HG03135 (cell line): ENCODE measurements around the gene IGSF21.

Experiments
- ATAC-seq: cut with Tn5 transposase; IDR thresholded peaks from one replicate; pipeline ENCODE4 v1.9.1; 2021; ENCODE audit warnings: mild to moderate bottlenecking, moderate library complexity; ENCODE audit not compliant: unreplicated experiment

IGSF21 gene

DNA sequence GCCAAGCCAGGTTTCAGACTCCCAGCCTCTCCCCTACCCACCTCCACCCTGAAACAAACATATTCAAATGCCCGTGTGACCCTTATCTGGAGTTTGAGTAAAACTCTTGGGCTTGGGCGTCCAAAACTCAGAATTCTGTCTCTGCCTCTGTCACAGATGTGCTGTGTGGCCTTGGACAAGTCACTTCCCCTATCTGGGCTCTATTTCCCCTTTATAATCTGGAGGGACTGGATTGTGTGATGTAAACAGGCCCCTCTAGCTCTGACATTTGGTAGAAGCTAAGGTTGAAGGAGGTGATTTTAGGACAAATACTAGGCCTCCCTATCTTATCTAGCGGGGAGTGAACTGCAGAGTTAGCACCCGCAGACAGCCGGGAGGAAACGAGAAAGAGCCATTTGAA, 67.5 kb downstream of the IGSF21 start:
- no peak for ATAC-seq

DNA sequence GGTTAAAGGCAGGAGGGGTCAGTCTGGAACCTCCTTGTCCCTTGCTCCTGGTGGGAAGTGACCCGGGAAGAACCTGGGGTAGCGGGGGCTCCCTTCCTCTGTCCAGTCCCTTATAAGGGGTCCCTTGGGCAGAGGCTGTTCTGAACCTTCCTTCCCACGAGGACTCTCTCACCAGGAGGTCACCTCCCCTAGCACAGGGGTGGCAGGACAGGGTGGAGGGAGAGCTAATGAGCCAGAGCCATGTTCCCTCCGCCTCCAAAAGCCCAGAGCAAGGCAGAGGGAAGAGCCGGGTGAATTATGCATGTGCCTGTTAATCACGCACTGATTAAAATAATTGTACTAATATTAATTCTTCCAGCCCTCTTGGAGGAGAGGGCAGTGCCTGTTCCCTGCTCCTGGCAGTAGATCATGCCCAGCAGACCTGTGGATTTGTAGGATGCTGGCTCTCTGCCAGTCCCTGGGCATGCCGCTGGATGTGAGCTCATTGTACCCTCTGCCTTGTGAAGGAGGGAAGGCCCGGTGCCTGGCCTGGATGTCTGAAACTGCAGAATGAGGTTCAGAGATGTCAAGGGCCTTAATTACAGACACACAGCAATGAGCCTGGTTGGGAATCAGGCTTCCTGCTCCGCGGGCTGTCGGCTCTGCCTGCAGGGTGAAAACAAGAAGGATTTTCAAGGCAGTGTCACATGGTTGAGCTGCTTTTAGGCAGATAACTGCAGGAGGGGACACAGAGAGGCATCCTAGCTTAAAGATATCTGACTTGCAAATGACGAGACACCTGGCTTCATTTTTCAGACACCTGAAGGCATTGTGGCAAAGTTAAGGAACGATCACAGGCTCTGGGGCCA, 68.2 kb downstream of the IGSF21 start:
- ATAC-seq = no peak

DNA sequence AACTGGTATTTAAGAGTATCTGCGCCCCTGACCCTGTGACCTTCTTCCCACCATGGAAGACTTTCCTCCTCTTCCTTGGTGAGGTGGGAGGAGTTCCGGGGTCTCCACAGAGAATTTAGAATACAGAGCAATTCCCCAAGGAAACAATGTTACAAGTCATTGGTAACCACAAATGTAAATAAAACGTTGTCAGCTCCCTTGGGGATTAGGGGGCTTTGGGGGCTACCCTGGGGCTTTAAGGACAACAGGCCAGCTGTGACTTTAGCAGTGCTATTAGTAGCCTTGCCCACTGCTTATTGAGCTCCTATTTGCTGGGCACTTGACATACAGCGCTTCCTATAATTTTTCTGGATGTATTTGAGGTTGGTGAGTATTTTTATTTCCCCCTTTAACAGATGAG, 69.0 kb downstream of the IGSF21 start:
- no peak for ATAC-seq

DNA sequence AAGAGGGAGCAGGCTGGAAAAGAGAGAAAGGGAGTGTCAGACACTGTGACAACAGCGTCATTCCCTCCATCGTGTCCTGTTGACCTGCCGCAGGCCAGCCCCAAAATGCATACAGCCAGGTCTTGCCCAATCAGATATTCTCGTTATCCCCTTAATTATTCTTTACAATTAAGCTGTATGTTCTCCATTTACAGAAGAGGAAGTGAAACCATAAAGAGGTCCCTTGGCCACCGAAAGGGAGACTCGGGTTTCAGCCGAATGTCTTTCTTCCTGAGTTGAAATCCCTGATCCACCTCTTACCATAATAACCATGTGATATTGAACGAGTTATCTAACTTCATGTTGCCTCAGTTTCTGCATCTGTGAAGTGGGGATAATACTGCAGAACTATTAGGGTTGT, 70.5 kb downstream of the IGSF21 start:
- no peak for ATAC-seq

DNA sequence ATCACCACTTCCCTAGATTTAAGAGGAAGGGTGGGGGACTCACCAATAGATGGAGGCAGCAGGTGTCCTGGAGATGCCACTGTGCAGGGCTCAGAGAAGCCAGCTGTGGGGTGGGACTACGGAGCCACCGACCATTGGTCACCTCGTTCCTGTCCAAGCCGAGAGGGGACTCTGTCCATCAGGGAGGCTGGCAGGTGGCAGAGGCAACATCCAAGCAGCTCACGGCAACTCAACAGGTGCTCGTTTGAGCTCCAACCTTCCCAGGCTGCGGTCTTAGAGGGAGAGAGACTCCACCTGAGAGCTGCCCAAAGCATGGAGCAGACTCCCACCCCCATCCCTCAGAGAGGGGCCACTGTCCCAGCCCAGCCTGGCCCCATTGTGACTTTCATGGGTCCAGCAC, 71.4 kb downstream of the IGSF21 start:
- no peak for ATAC-seq

DNA sequence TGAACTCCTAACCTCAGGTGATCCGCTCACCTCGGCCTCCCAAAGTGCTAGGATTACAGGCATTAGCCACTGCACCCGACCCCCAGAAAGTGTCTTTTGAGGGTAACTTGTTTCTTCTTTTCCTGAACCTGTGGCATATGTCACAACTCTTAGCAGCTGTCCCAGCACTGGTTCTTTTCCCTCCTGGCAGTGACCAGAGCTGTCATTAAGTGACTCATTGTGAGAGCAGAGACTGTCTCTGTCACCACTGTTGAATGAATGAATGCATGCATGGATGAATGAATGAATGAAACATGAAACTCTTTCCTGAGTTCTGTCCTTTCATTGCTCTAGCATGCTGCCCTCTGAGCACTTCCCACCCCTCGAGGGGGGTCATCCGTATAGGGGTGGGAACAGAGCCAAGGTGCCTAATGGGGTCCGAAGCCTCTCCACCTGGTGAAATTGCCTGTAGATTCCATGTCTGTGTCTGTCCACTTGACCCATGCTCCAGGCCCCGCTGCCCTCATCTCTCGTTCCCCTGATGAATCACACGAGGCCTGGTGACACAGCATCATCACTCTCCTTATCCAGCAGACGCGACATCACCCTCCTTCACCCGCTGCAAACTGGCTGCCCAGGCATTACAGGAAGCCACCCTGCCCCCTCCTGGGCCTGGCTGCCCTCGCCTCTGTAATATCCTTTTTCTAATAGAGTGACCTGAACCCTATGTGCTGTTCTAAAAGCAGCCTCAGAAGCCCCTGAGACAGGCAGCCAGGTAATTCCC, 75.0 kb downstream of the IGSF21 start:
- no peak for ATAC-seq

DNA sequence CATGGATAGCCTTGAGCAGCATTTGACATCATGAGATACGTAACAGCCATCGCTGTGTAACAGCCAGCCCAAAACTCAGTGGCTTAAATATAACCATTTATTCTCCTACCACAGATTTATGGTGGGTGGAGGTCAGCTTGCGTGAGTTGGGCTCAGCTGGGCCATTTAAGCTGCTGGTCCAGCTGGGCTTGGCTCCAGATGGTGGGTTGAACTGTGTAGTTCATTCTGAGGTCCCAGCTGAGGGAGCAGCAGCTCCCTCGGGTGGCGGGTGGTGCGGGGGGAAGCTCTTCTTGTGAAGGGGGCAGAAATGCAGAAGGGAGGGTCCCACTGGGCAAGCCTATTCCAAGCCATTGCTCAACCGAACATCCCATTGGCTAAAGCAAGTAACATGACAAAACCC, 75.9 kb downstream of the IGSF21 start:
- ATAC-seq = no peak

DNA sequence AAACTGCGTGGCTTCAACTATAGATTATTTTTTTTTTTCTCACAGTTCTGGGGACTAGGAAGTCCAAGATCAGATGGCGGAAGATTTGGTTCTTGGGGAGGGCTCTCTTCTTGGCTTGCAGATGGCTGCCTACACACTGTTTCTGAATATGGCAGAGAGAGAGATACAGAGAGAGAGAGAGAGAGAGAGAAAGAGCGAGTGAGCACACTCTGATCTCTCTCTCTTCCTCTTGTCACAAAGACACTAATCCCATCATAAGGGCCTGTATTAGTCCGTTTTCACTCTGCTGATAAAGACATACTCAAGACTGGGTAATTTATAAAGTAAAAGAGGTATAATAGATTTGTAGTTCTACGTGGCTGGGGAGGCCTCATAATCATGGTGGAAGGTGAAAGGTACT, 79.5 kb downstream of the IGSF21 start:
- no peak for ATAC-seq

DNA sequence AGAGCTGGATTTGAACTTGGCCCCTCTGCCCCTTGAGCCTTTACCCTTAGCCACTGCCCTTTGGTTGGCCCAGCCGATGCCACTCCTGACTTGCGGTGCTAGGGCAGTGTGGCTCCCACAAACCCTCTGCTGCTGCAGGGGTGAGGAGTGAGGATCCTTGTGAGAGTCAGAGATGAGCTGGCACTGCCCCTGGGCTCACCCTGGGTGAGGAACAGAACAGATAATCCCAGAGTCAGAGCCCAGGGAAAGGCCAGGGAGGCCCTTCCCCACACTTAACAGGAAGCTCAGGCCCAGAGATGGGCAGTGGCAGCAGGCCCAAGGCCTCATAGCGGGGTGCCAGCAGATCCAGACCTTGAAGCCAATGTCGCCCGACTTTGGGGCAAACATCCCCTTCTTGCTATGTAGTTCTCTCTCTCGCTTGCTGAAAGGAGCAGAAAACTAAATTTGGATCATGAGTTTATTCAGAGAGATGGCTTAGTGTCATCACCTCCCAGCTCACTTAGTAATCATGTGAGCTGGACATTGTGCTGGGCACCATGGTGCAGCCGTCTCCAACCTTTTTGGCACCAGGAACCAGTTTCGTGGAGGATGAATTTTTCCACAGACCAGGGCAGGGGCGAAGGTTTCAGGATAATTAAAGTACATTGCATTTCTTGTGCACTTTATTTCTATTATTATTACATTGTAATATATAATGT, 81.4 kb downstream of the IGSF21 start:
- ATAC-seq = no peak

DNA sequence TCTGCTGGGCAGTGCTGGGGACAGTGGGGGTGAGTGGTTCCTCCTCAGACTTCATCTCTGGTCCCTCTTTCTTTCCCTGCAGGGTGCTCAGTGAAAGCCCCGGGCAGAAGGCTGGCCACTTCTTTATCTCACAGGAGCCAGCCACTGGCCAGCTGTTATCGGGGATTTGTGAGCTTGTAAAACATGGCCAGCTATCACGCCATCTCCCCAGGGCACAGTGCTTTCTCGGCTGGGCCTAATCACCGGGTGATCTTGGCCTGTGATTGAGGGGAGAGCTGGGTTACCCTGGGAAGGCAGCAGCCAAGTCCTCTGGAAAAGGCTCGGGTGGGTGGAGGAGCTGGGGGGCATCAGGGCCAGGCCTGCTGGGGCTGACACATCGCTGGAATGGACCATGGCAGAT, 83.0 kb downstream of the IGSF21 start:
- ATAC-seq = no peak

DNA sequence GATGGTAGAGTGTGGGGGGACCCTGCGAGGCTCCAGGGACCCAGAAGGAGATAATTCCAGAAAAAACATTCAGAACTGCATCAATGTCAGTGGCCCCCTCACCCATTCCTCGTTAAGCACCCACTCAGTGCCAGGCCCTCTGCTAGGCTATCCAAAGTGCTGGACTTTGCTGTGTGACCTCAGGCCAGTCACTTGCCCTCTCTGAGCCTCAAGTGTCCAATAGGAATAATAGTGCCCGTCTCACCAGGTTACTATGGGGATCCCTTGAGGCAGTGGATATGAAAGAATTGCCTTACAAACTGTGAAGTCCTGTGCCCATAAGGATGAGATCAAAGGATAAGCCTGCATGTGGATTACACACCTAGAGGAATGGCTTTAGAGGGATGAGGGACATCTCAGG, 83.4 kb downstream of the IGSF21 start:
- ATAC-seq = no peak

DNA sequence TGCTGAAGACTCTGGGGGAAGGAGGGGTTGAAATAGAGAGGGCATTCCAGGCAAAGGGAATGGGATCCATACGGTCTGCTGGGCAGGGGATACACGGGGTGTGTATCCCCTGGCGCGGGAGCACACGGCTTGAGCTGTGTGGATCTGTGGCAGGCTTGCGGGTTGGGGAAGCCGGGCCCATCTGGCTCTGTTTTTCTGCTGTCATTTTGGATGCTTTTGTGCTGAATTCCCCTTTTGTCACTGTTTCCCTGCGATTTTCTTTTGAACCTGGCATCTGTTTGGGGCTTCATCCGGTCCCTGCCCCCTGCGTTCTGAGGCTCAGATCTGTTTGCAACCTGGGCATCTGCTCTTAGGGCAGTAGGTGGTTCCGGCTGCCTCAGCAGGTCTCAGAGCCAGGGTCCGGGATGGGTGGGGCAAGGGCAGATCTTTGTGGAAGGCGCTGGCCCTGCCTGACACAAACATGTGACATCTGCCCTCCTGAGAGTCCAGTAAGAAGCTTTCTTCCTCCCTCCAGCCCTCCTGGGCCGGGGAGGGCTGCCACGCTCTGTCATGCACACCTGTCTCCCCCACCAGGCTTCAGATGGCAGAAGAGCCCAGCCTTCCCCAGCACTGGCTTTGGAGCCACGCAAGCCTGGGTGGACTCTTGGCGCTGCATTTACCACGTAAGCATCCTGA, 84.0 kb downstream of the IGSF21 start:
- no peak for ATAC-seq

DNA sequence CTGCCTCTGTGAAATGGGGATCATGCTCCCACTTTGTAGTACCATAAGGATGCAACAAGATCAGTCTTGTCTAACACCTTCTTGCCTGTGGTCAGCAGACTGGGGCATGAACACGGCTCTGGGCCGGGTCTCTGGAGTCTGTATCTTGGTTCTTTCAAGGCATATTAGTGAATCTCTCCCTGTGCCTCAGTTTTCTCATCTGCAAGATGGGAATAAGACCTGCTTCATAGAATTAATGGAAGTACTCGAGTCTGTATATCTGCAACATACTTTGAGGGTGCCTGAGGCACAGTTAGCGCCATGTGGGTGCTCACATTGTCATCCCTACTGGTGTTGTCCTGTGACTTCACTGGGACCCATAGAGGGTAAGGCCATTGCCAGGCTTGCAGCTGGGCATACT, 84.6 kb downstream of the IGSF21 start:
- ATAC-seq = no peak

DNA sequence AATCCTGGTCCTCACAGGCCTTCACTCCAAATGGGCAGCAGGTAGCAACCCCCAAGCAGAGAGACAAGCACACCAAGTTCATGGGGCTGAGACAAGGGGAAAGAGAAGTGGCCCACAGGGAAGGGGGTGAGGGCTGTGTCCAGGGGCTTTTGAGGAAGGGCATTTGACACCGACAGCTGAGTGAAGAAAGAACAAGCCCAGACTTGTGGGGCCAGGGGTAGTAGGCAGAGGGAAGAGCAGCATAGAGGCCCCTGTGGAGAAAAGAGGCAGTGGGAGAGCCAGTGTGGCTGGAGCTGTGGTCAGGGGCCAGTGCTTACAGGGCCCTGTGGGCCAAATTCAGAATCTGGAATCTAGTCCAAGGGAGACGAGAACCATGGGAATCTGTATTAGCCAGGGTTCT, 85.4 kb downstream of the IGSF21 start:
- ATAC-seq = no peak

DNA sequence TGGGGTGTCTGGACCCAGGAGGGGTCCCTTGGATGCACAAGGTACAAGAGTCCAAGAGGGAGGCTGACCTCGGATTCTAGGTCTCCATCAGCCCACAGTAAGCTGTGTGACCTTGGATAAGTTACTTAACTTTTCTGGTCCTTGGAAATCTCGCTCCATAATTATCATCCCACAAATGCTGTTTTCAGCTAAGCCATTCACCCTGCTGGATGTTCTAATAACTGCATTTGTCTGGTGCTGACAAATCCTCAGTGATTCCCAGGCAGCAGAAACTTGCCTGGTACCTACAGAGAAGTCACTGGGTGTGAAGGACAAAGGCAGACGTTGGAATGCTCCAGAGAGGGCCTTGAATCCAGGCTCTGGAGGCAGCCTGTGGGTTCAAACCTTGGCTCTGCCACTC, 89.7 kb downstream of the IGSF21 start:
- ATAC-seq = no peak

DNA sequence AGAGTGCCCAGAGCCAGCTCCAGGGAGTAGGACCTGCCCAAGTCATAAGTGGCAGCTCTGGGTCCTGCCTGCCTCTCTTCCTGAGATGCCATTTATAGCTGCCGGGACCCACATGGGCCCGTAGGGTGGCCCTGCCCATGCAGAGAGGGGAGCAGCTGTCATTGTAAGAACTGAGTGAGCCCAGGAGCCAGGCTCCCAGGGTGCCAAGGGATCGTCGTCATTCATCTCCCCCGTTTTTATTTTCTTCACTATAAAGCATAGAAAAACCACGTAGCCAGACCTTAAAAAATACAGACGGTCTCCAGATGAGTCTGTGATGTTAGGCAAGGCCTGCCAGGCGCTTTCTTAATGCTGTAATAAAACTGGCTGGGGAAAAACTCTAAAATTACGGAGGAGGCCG, 90.7 kb downstream of the IGSF21 start:
- no peak for ATAC-seq

DNA sequence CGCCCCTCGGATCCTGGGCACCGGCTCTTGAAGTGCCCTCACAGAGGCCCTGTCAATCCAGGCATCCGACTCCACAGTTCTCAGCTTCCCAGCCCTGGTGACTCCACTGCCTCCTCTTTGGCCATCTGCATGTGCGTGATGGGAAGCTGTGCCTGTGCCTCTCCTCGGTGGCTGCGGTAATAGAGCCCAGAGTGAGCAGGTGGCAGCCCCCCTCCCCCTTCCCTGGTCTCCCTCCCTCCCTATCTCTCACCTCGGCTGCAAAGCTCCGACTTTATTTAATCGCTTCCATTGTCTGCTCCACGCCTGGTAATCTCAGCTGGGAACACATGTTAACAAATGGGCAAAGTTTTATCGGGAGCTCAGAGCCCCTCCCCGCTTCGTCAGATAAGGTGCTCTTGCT, 91.9 kb downstream of the IGSF21 start:
- ATAC-seq = no peak

DNA sequence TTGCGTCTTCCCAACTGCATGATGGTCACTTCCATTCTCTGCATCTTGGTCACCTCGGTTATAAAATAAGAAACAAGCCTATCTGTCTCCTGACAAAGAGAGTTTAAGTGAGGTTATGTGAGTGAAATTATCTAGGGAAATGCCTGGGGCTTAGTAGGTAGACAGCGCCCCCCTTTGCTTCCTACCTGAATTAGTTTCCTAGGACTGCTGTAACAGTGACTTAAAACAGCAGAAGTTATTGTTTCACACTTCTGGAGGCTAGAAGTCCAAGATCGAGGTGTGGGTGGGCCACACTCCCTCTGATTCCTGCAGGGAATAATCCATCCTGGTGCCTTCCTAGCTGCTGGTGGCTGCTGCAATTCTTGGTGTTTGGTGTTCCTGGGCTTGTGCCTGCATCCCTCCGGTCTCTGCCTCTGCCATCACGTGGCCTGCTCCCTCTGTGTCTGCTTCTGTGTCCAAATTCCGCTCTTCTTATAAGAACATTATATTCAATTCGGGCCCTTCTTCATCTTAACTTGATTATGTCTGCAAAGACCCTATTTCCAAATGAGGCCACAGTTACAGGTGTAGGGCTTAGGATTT, 92.6 kb downstream of the IGSF21 start:
- ATAC-seq = no peak

DNA sequence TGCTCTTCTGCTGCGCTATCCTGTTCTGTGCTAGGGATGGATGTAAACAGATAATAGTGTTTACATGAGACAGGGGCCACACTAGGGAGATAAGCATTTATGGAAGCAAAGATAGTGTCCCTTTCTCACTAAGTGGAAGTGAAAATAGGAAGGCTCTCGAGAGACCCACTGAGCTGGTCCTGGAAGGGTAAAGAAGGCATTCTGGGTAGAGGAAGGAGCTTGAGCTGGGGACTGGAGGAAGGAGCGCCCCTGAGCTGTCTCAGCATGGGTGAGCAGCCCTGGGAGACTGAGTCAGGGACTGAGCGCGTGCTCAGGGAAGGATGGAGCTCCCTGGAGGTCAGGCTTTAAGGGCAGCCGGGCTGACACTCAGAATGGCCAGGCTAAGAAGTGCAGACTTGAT, 93.3 kb downstream of the IGSF21 start:
- ATAC-seq = no peak

DNA sequence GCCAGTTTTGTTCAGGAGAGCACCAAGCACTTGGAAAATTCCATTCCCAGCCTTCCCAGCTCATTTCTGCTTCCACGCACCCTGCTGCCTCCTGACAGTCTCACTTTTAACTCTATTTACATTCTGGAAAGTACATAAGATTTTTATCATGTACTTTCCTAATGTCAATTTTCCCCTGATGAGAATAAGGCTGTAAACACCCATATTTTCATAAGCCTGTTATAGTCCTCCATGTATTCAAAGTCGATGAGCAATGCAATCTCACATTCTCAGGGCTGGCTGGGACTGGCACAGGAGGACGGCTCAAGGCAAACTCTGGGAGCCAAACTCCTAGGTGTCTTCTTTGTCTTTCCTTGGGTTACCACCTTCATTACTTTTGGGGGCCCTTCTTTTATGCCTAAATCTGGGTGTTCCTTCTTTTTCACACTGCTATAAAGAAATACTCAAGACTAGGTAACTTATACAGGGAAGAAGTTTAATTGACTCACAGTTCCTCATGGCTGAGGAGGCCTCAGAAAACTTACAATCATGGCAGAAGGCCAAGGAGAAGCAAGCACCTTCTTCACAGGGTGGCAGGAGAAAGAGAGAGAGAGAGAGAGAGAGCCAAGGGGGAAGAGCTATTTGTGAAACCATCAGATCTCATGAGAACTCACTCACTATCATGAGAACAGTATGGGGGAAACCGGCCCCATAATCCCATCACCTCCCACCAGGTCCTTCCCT, 94.6 kb downstream of the IGSF21 start:
- no peak for ATAC-seq
